ENCODE measurements around the gene POU1F1.
A peak's percentile ranks its signal among the peaks of the same experiment; 100 is the strongest.
"Not testable (repeated sequence)": the region's sequence is repeated elsewhere in the genome, so short reads cannot be mapped to it uniquely, and the experiment has no call there.

The POU1F1 gene

GRCh38 chr3:87309601-87310000 lies 33.2 kb upstream of the POU1F1 start:
- TF ChIP-seq CTCF (IDR thresholded peaks at IDR 0.05; ENCODE audit: borderline replicate concordance, insufficient read depth, low read depth, low read length) = no peak
- no peak overlapping the region for H3K4me3 ChIP-seq (ENCODE audit: low read depth, low read length)

GRCh38 chr3:87307805-87308204 lies 31.4 kb upstream of the POU1F1 start:
- TF ChIP-seq CTCF (IDR thresholded peaks at IDR 0.05; ENCODE audit: borderline replicate concordance, insufficient read depth, low read depth, low read length) = peak; percentile 17; the same call in 1 of the 2 replicates
- no peak overlapping the region for H3K4me3 ChIP-seq (ENCODE audit: low read depth, low read length)

GRCh38 chr3:87305517-87305916 lies 29.1 kb upstream of the POU1F1 start:
- H3K4me3 ChIP-seq (ENCODE audit: low read depth, low read length) = no peak overlapping the region
- TF ChIP-seq CTCF (IDR thresholded peaks at IDR 0.05; ENCODE audit: borderline replicate concordance, insufficient read depth, low read depth, low read length) = no peak

GRCh38 chr3:87305031-87305430 lies 28.6 kb upstream of the POU1F1 start:
- H3K4me3 ChIP-seq (ENCODE audit: low read depth, low read length) = not testable (repeated sequence)

- TF ChIP-seq CTCF (IDR thresholded peaks at IDR 0.05; ENCODE audit: borderline replicate concordance, insufficient read depth, low read depth, low read length) = peak; percentile 30; the same call in 1 of the 2 replicates
- H3K4me3 ChIP-seq (ENCODE audit: low read depth, low read length) = no peak overlapping the region
These were observed 21.8 kb upstream of the POU1F1 start for GRCh38 chr3:87298111-87298718.

GRCh38 chr3:87288446-87288845 lies 12.1 kb upstream of the POU1F1 start:
- no peak overlapping the region for H3K4me3 ChIP-seq (ENCODE audit: low read depth, low read length)
- TF ChIP-seq CTCF (IDR thresholded peaks at IDR 0.05; ENCODE audit: borderline replicate concordance, insufficient read depth, low read depth, low read length) = no peak

GRCh38 chr3:87287011-87287410 lies 10.6 kb upstream of the POU1F1 start:
- no peak overlapping the region for H3K4me3 ChIP-seq (ENCODE audit: low read depth, low read length)
- no peak for TF ChIP-seq CTCF (IDR thresholded peaks at IDR 0.05; ENCODE audit: borderline replicate concordance, insufficient read depth, low read depth, low read length)
